T-helper 1 cell treated with Interleukin-12 subunit alpha and Interleukin-12 subunit beta and Interleukin-4 antibody, amounts not matched to agents 30 μg/mL and 1 μg/mL, for 36 hours (primary cell): ENCODE data around the gene KCNAB2.

Experiments used
- H3K27ac Mint-ChIP-seq: one replicate; pipeline ENCODE4 v1.8.0; 2021; ENCODE audit warnings: mild to moderate bottlenecking, mixed read lengths
- H3K27me3 Mint-ChIP-seq: one replicate; pipeline ENCODE4 v1.8.0; 2021; ENCODE audit warnings: low read depth, mixed read lengths
- H3K36me3 Mint-ChIP-seq: one replicate; pipeline ENCODE4 v1.8.0; 2021; ENCODE audit warnings: low read depth, mixed read lengths
- H3K4me1 Mint-ChIP-seq: one replicate; pipeline ENCODE4 v1.8.0; 2021; ENCODE audit warnings: low read depth, mixed read lengths
- H3K4me3 Mint-ChIP-seq: one replicate; pipeline ENCODE4 v1.8.0; 2021; ENCODE audit warnings: mild to moderate bottlenecking, moderate library complexity, mixed read lengths
- H3K9me3 Mint-ChIP-seq: one replicate; pipeline ENCODE4 v1.8.0; 2021; ENCODE audit warnings: mixed read lengths

The KCNAB2 gene

GRCh38 chr1:6045561-6045960, at the start of gene KCNAB2:
Gene KCNAB2 (plus strand): TSS chr1:6045888. CDS start chr1:6051537, 5,649 bp downstream.
- Mint-ChIP-seq H3K27me3 (no peaks in the 10 kb centered on the region), H3K4me3 (no peak within 1 kb of the TSS), H3K9me3 (no peaks in the 10 kb centered on the region), H3K36me3 (peaks cover 37% of the 10 kb centered on the region), H3K4me1 (peaks cover 11% of the 10 kb centered on the region), H3K27ac (peak within 1 kb of the TSS; percentile 50)

GRCh38 chr1:5996641-5997270, 48.9 kb upstream of the KCNAB2 start:
- no peak overlapping the region for H3K27ac Mint-ChIP-seq
- no peaks in the 10 kb centered on the region for H3K9me3 Mint-ChIP-seq
- no peak overlapping the region for H3K4me3 Mint-ChIP-seq
- peaks cover 10% of the 10 kb centered on the region for H3K36me3 Mint-ChIP-seq
- no peaks in the 10 kb centered on the region for H3K27me3 Mint-ChIP-seq
- H3K4me1 Mint-ChIP-seq, result peaks cover 19% of the 10 kb centered on the region

GRCh38 chr1:5997316-5997715, 48.4 kb upstream of the KCNAB2 start:
- Mint-ChIP-seq H3K27me3 (no peaks in the 10 kb centered on the region), H3K4me1 (peaks cover 19% of the 10 kb centered on the region), H3K27ac (no peak overlapping the region), H3K9me3 (no peaks in the 10 kb centered on the region), H3K4me3 (no peak overlapping the region), H3K36me3 (peaks cover 10% of the 10 kb centered on the region)

- H3K36me3 Mint-ChIP-seq, result peaks cover 11% of the 10 kb centered on the region
- H3K27me3 Mint-ChIP-seq, result no peaks in the 10 kb centered on the region
- H3K27ac Mint-ChIP-seq, result peak overlapping the region; percentile 15
- peaks cover 19% of the 10 kb centered on the region for H3K4me1 Mint-ChIP-seq
- H3K4me3 Mint-ChIP-seq, result no peak overlapping the region
- no peaks in the 10 kb centered on the region for H3K9me3 Mint-ChIP-seq
These were observed 47.4 kb upstream of the KCNAB2 start for GRCh38 chr1:5998051-5998905.

DNA sequence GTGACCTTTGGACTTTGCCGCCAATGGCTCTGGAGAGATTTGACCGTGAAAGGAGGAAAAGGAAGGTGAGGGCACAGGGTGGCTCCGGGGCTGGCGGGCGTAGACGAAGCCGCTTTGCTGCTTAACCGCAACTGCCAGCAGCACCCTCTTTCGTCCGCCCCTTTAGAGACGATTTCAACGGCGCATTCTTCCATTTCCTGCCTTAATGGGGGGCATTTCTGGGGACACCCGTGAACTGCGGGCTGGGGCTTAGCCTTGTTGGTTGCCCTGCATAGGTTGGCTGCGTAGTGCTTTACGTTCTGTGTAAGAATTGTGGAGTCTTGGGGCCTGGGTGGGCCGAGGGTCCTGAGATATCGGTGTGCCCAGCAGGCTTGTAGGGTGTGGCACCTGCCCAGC, 46.8 kb upstream of the KCNAB2 start:
- H3K27ac Mint-ChIP-seq, result no peak overlapping the region

DNA sequence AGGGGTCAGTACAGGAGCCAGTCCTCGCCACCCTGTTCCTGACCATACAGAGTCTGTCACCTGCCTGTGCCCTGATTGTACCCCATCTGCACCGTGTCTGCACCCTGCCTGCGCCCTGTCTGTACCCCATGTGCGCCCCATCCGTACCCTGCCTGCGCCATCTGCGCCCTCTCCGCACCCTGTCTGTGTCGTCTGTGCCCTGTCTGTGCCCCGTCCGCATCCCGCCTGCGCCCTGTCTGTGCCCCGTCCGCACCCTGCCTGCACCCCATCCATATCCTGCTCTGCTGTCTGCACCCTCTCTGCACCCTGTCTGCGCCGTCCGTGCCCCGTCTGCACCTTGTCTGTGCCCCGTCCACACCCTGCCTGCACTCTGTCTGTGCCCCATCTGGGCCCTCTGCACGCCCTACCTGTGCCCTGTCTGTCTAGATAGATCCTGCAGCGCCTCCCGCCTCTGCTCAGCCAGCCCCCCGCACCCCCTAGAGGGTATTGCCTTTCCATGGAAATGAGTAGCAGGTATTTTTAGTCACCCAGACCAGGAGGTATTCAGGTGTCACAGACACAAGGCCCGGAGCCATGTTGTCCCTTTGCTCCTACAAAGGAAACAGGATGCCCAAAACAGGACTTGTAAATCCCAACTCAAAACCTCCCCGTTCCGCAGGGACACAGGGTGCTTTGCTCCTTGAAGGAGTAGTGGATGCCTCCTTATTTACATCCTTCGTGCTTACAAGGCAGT, 45.8 kb upstream of the KCNAB2 start:
- Mint-ChIP-seq H3K4me3 (no peak overlapping the region), H3K27me3 (no peaks in the 10 kb centered on the region), H3K36me3 (peaks cover 9% of the 10 kb centered on the region), H3K9me3 (no peaks in the 10 kb centered on the region), H3K4me1 (peaks cover 22% of the 10 kb centered on the region), H3K27ac (no peak overlapping the region)

More for the DNA sequence above, 46.8 kb upstream of the KCNAB2 start:
- Mint-ChIP-seq H3K27me3 (no peaks in the 10 kb centered on the region), H3K4me1 (peaks cover 22% of the 10 kb centered on the region), H3K36me3 (peaks cover 12% of the 10 kb centered on the region), H3K9me3 (no peaks in the 10 kb centered on the region), H3K4me3 (no peak overlapping the region)

GRCh38 chr1:6000444-6001288, 45.0 kb upstream of the KCNAB2 start:
- H3K27me3 Mint-ChIP-seq, result no peaks in the 10 kb centered on the region
- no peak overlapping the region for H3K4me3 Mint-ChIP-seq
- H3K27ac Mint-ChIP-seq, result no peak overlapping the region
- peaks cover 9% of the 10 kb centered on the region for H3K36me3 Mint-ChIP-seq
- no peaks in the 10 kb centered on the region for H3K9me3 Mint-ChIP-seq
- peaks cover 20% of the 10 kb centered on the region for H3K4me1 Mint-ChIP-seq

GRCh38 chr1:6001992-6002576, 43.6 kb upstream of the KCNAB2 start:
- H3K9me3 Mint-ChIP-seq, result no peaks in the 10 kb centered on the region
- peaks cover 9% of the 10 kb centered on the region for H3K36me3 Mint-ChIP-seq
- no peaks in the 10 kb centered on the region for H3K27me3 Mint-ChIP-seq
- peaks cover 19% of the 10 kb centered on the region for H3K4me1 Mint-ChIP-seq
- H3K4me3 Mint-ChIP-seq, result no peak overlapping the region
- H3K27ac Mint-ChIP-seq, result no peak overlapping the region

DNA sequence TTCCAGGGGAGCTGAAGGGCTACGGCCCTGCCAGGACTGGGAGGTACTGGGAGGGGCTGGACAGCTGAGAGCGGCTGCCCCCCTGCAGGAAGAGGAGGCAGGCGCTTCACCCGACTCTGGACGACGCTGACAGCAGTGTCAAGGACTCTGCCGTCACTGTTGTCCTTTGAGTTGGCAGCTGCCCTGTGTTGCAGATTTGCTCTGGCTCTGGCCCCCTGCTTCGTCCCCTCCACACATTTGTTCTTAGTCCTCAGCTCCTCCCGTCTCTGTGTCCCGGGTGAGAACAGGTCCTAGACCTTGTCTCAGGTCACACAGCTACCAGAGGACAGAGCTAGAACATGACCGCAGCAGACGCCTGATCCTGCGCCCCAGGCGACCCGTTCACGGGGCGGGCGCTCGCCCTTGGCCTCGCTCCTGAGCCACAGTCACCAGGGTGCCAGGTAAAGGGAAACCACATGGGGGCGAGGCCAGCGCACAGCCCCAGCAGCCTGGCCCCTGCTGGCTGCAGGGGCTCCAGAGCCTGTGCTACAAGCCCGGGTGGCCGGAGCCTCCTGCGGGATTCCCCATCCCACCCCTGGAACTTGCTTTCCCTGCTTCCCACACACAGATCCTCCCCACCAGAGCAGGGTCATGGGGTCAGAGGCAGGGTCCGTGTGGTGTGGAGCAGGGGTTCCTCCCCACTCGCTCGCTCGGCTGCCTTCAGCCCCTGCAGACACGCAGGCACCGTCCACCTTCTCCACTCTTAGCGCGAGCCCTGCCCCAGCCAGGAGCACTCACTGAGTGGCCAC, 42.8 kb upstream of the KCNAB2 start:
- no peak overlapping the region for H3K4me3 Mint-ChIP-seq
- H3K27me3 Mint-ChIP-seq, result no peaks in the 10 kb centered on the region
- no peak overlapping the region for H3K27ac Mint-ChIP-seq
- H3K36me3 Mint-ChIP-seq, result peaks cover 7% of the 10 kb centered on the region
- no peaks in the 10 kb centered on the region for H3K9me3 Mint-ChIP-seq
- peaks cover 17% of the 10 kb centered on the region for H3K4me1 Mint-ChIP-seq

GRCh38 chr1:6003568-6004411, 41.9 kb upstream of the KCNAB2 start:
- no peak overlapping the region for H3K4me3 Mint-ChIP-seq
- H3K27ac Mint-ChIP-seq, result no peak overlapping the region
- H3K36me3 Mint-ChIP-seq, result peaks cover 5% of the 10 kb centered on the region
- no peaks in the 10 kb centered on the region for H3K9me3 Mint-ChIP-seq
- peaks cover 14% of the 10 kb centered on the region for H3K4me1 Mint-ChIP-seq
- H3K27me3 Mint-ChIP-seq, result no peaks in the 10 kb centered on the region

- Mint-ChIP-seq H3K27ac (no peak overlapping the region), H3K4me3 (no peak overlapping the region), H3K9me3 (no peaks in the 10 kb centered on the region), H3K4me1 (peaks cover 17% of the 10 kb centered on the region), H3K27me3 (no peaks in the 10 kb centered on the region), H3K36me3 (peaks cover 5% of the 10 kb centered on the region)
These were observed 41.1 kb upstream of the KCNAB2 start for GRCh38 chr1:6004412-6005123.

- Mint-ChIP-seq H3K27ac (no peak overlapping the region), H3K27me3 (no peaks in the 10 kb centered on the region), H3K9me3 (no peaks in the 10 kb centered on the region), H3K4me3 (no peak overlapping the region), H3K4me1 (peaks cover 17% of the 10 kb centered on the region), H3K36me3 (peaks cover 5% of the 10 kb centered on the region)
These were observed 40.3 kb upstream of the KCNAB2 start for GRCh38 chr1:6005276-6005917.
